HCT116 (cell line): ENCODE measurements around the gene SYNPO2L. TPM values are rescaled to one million over a fixed set of nuclear protein-coding genes. Genes with fewer than 3 reads are reported as not detected.

ENCODE experiments used
- ATAC-seq: fragments of 200-7000 bp; cut with Tn5 transposase; 2 replicates; pipeline ENCODE4 v1.9.1; 2020; ENCODE audit warnings: mild to moderate bottlenecking, moderate library complexity
- BruUV-seq: library from RNA; stranded (reverse); fragments of 400-500 nt; replicated peaks from 2 replicates; lab custom pipeline; 2021; lab: Mats Ljungman, UMichigan
- CTCF ChIA-PET: fragments of 300-600 bp; sonication (Branson Sonifier 250); formaldehyde crosslinking; loops from one replicate; lab custom pipeline; 2021; ENCODE audit warnings: antibody characterized with exemption; lab: Charles Lee
- POLR2A ChIA-PET: fragments of 300-600, 350-600 bp; sonication (Branson Sonifier 250); formaldehyde crosslinking; loops from one replicate; lab custom pipeline; 2021; ENCODE audit warnings: antibody characterized with exemption; lab: Charles Lee
- RAD21 ChIA-PET, 2 experiments: fragments of 300-600 bp; sonication (Branson Sonifier 250); formaldehyde crosslinking; loops; one replicate each; lab custom pipeline; 2023; ENCODE audit warnings: low total read pairs in 2 of 2; ENCODE audit not compliant: uncharacterized antibody in 2 of 2, unreplicated experiment in 2 of 2, low non-redundant PET in 1 of 2; lab: Charles Lee
- DNase-seq: peaks from one replicate; pipeline ENCODE4 v3.0.0-alpha.2; 2010; ENCODE audit warnings: low read depth, low spot score
- H2AFZ ChIP-seq: fragments of 200-600 bp; shearing (Covaris generic), sonication (generic); 2 replicates; pipeline ENCODE4 v1.6.1; 2017; ENCODE audit warnings: low read depth, mixed run types, mixed read lengths, antibody characterized with exemption, low read length; ENCODE audit not compliant: poor library complexity, severe bottlenecking
- H3K27ac ChIP-seq: 2 replicates; pipeline ENCODE4 v1.5.1; 2012; ENCODE audit warnings: low read depth, low read length
- H3K27me3 ChIP-seq: fragments of 200-600 bp; sonication (generic); 2 replicates; pipeline ENCODE4 v1.6.1; 2016; ENCODE audit warnings: mixed run types, low read length, mixed read lengths; ENCODE audit not compliant: insufficient read depth
- H3K36me3 ChIP-seq, 2 experiments: fragments of 200-500 bp in 1 of 2; fragments of 200-600 bp in 1 of 2; sonication (Bioruptor generic) in 1 of 2; sonication (generic) in 1 of 2; 2 replicates each; pipeline versions ENCODE4 v1.5.1 to v1.6.1; 2014 to 2016; ENCODE audit warnings: low read length in 2 of 2, inconsistent platforms in 1 of 2, mixed read lengths in 1 of 2, mixed run types in 1 of 2; ENCODE audit not compliant: insufficient read depth in 2 of 2, control insufficient read depth in 1 of 2
- H3K4me1 ChIP-seq, 2 experiments: fragments of 200-600 bp in 1 of 2; sonication (generic) in 1 of 2; 2 replicates each; pipeline versions ENCODE4 v1.5.1 to v1.6.1; 2012 to 2017; ENCODE audit warnings: low read length in 2 of 2, inconsistent platforms in 1 of 2, mild to moderate bottlenecking in 1 of 2, mixed read lengths in 1 of 2, mixed run types in 1 of 2, moderate library complexity in 1 of 2; ENCODE audit not compliant: insufficient read depth in 2 of 2, control insufficient read depth in 1 of 2
- H3K4me2 ChIP-seq: fragments of 200-600 bp; sonication (generic); 2 replicates; pipeline ENCODE4 v1.6.1; 2017; ENCODE audit warnings: mixed run types, low read length, mixed read lengths
- H3K4me3 ChIP-seq, 2 experiments: fragments of 200-600 bp in 1 of 2; sonication (generic) in 1 of 2; replicated peaks in 1 of 2; 2 replicates each; pipeline ENCODE4 v1.5.1; 2011 to 2016; ENCODE audit warnings: low read length in 2 of 2, control low read depth in 1 of 2, low read depth in 1 of 2, mild to moderate bottlenecking in 1 of 2, mixed read lengths in 1 of 2, mixed run types in 1 of 2
- H3K79me2 ChIP-seq: fragments of 200-600 bp; sonication (generic); 2 replicates; pipeline ENCODE4 v1.6.1; 2017; ENCODE audit warnings: mild to moderate bottlenecking, mixed run types, low read length, moderate library complexity, mixed read lengths; ENCODE audit not compliant: insufficient read depth
- H3K9ac ChIP-seq: fragments of 200-600 bp; sonication (generic); 2 replicates; pipeline ENCODE4 v1.6.1; 2016; ENCODE audit warnings: low read length, mixed read lengths
- H3K9me2 ChIP-seq: fragments of 200-600 bp; sonication (generic), shearing (Covaris generic); 2 replicates; pipeline ENCODE4 v1.6.1; 2017; ENCODE audit warnings: mixed run types, mild to moderate bottlenecking, moderate library complexity; ENCODE audit not compliant: insufficient read depth
- H3K9me3 ChIP-seq, 2 experiments: fragments of 200-500 bp in 1 of 2; fragments of 200-600 bp in 1 of 2; sonication (Bioruptor generic) in 1 of 2; sonication (generic) in 1 of 2; 2 replicates each; pipeline ENCODE4 v1.6.1; 2014 to 2017; ENCODE audit warnings: low read length in 2 of 2, mixed read lengths in 2 of 2, inconsistent platforms in 1 of 2, low read depth in 1 of 2, mild to moderate bottlenecking in 1 of 2, mixed run types in 1 of 2, moderate library complexity in 1 of 2; ENCODE audit not compliant: control insufficient read depth in 1 of 2, insufficient read depth in 1 of 2
- H4K20me1 ChIP-seq: fragments of 200-600 bp; sonication (generic), shearing (Covaris generic); 2 replicates; pipeline ENCODE4 v1.6.1; 2017; ENCODE audit warnings: mixed run types, mild to moderate bottlenecking, moderate library complexity; ENCODE audit not compliant: insufficient read depth
- CEBPB ChIP-seq: IDR thresholded peaks from 2 replicates; pipeline ENCODE4 v1.6.1; 2012; ENCODE audit warnings: low read depth
- CTCF ChIP-seq, 3 experiments: fragments of 200-600 bp in 1 of 3; sonication (generic) in 1 of 3; IDR thresholded peaks in 2 of 3; conservative IDR thresholded peaks in 1 of 3; 2 replicates each; pipeline ENCODE4 v1.5.1; 2012 to 2017; ENCODE audit warnings: low read depth in 2 of 3, low read length in 2 of 3, antibody characterized with exemption in 1 of 3, borderline replicate concordance in 1 of 3, control low read depth in 1 of 3, mild to moderate bottlenecking in 1 of 3, mixed read lengths in 1 of 3, mixed run types in 1 of 3, moderate library complexity in 1 of 3; ENCODE audit not compliant: insufficient read depth in 1 of 3
- JUND ChIP-seq: IDR thresholded peaks from 2 replicates; pipeline ENCODE4 v1.6.1; 2012
- RAD21 ChIP-seq: IDR thresholded peaks from 2 replicates; pipeline ENCODE4 v1.6.1; 2012; ENCODE audit warnings: low read depth, mild to moderate bottlenecking
- SP1 ChIP-seq: IDR thresholded peaks from 2 replicates; pipeline ENCODE4 v1.6.1; 2012; ENCODE audit warnings: low read depth
- intact Hi-C: fragments of 100-400 bp; cut with micrococcal nuclease; formaldehyde crosslinking; loops from 2 replicates; pipeline ENCODE4 v1.10.0; 2022
- total RNA-seq: library from RNA; stranded (reverse); gene quantifications from one replicate; pipeline ENCODE4 v1.2.1, GENCODE V29; 2021; ENCODE audit not compliant: unreplicated experiment

SYNPO2L gene
- total RNA-seq, 1 experiment from 2014 or later: 0.10 TPM

GRCh38 chr10:73655257-73655989 lies 406 bp downstream of the SYNPO2L start (continued):
- no peak for TF ChIP-seq JUND
- TF ChIP-seq SP1: no peak

- Histone ChIP-seq H3K4me1 (peaks cover 0 to 7% of the 10 kb centered on the region in 2 experiments; a peak in 3 of 4 replicates), H3K27me3 (0 out of 2 replicates have a peak, but pooled peaks cover 4% of the 10 kb centered on the region), H3K9me3 (no peaks in the 10 kb centered on the region), H3K4me2 (no peak overlapping the region), H3K9me2 (no peaks in the 10 kb centered on the region), H3K79me2 (no peaks in the 10 kb centered on the region), H3K36me3 (no peaks in the 10 kb centered on the region), H3K4me3 (no peak overlapping the region), H3K9ac (no peak overlapping the region), H2AFZ (no peak overlapping the region), H3K27ac (no peak overlapping the region), H4K20me1 (no peaks in the 10 kb centered on the region)
- POLR2A ChIA-PET: no interaction called here
- RAD21 ChIA-PET: no interaction called here
- ATAC-seq (peak; percentile 64), DNase-seq (no peak)
- intact Hi-C loops: no loop called here
- no TSS peak for BruUV-seq
- TF ChIP-seq CEBPB: no peak
- TF ChIP-seq RAD21: peak; percentile 69
- peak; percentile 16 to 26 (median 18); a peak in 2 of 6 replicates for TF ChIP-seq CTCF (IDR thresholded peaks at IDR 0.05 in 2 of 3, conservative IDR thresholded peaks at IDR 0.05 in 1 of 3; ENCODE audit: borderline replicate concordance in 1 of 3, insufficient read depth in 1 of 3, low read depth in 2 of 3, low read length in 2 of 3)
- CTCF ChIA-PET: no interaction called here
These were observed 2.1 kb downstream of the SYNPO2L start for GRCh38 chr10:73653701-73654100.
